OCI-LY7 (cell line): ENCODE results near the gene AIRE. TPM values are rescaled to one million over a fixed set of nuclear protein-coding genes. Genes with fewer than 3 reads are reported as not detected.

ENCODE experiments used
- BruUV-seq: library from RNA; stranded (reverse); fragments of 400-500 nt; replicated peaks from 2 replicates; lab custom pipeline; 2021; lab: Mats Ljungman, UMichigan
- CTCF ChIA-PET: fragments of 300-600 bp; sonication (Branson Sonifier 250); formaldehyde crosslinking; loops from one replicate; lab custom pipeline; 2022; ENCODE audit warnings: antibody characterized with exemption; ENCODE audit not compliant: unreplicated experiment; lab: Charles Lee
- POLR2A ChIA-PET: fragments of 300-600 bp; sonication (Branson Sonifier 250); formaldehyde crosslinking; loops from one replicate; lab custom pipeline; 2022; ENCODE audit warnings: antibody characterized with exemption; lab: Charles Lee
- DNase-seq: peaks from one replicate; pipeline ENCODE4 v3.0.0-alpha.2; 2015; ENCODE audit warnings: low spot score
- H2AFZ ChIP-seq: fragments of 200-600 bp; sonication (generic), shearing (Covaris generic); 2 replicates; pipeline ENCODE4 v1.6.1; 2014; ENCODE audit warnings: mild to moderate bottlenecking, antibody characterized with exemption, low read length, moderate library complexity
- H3K27ac ChIP-seq: fragments of 200-600 bp; sonication (generic); 2 replicates; pipeline ENCODE4 v1.5.1; 2014; ENCODE audit warnings: mixed run types, low read depth, mild to moderate bottlenecking, moderate library complexity, low read length, inconsistent platforms; ENCODE audit not compliant: poor library complexity, severe bottlenecking
- H3K36me3 ChIP-seq: fragments of 200-600 bp; sonication (generic); 2 replicates; pipeline ENCODE4 v1.6.1; 2014; ENCODE audit warnings: mild to moderate bottlenecking, antibody characterized with exemption, low read length, moderate library complexity, mixed read lengths; ENCODE audit not compliant: insufficient read depth
- H3K4me1 ChIP-seq: fragments of 200-600 bp; sonication (generic); 2 replicates; pipeline ENCODE4 v1.5.1; 2014; ENCODE audit warnings: mild to moderate bottlenecking, low read length; ENCODE audit not compliant: insufficient read depth, poor library complexity, severe bottlenecking
- H3K4me2 ChIP-seq: fragments of 200-600 bp; sonication (generic); 2 replicates; pipeline ENCODE4 v1.6.1; 2014; ENCODE audit warnings: mild to moderate bottlenecking, low read length
- H3K4me3 ChIP-seq: fragments of 200-600 bp; sonication (generic); 2 replicates; pipeline ENCODE4 v1.5.1; 2014; ENCODE audit warnings: mild to moderate bottlenecking, low read depth, low read length; ENCODE audit not compliant: poor library complexity, severe bottlenecking
- H3K79me2 ChIP-seq: fragments of 200-600 bp; sonication (generic); 2 replicates; pipeline ENCODE4 v1.6.1; 2016; ENCODE audit warnings: low read depth, mild to moderate bottlenecking, low read length, moderate library complexity, mixed read lengths; ENCODE audit not compliant: insufficient read depth
- H3K9me2 ChIP-seq: fragments of 200-600 bp; sonication (generic); 2 replicates; pipeline ENCODE4 v1.6.1; 2016; ENCODE audit warnings: mild to moderate bottlenecking, low read length, mixed read lengths; ENCODE audit not compliant: insufficient read depth
- H3K9me3 ChIP-seq: fragments of 200-600 bp; sonication (generic); 2 replicates; pipeline ENCODE4 v1.6.1; 2014; ENCODE audit warnings: mild to moderate bottlenecking, mixed run types, low read length, mixed read lengths
- H4K20me1 ChIP-seq: fragments of 200-600 bp; sonication (generic); 2 replicates; pipeline ENCODE4 v1.6.1; 2014; ENCODE audit warnings: mild to moderate bottlenecking, antibody characterized with exemption, low read length, moderate library complexity, mixed read lengths; ENCODE audit not compliant: insufficient read depth
- CTCF ChIP-seq: fragments of 200-600 bp; sonication (generic); conservative IDR thresholded peaks from 2 replicates; pipeline ENCODE4 v1.5.1; 2014; ENCODE audit warnings: mild to moderate bottlenecking, antibody characterized with exemption, low read length, moderate library complexity, mixed read lengths
- EZH2phosphoT487 ChIP-seq: fragments of 200-600 bp; sonication (generic); IDR thresholded peaks from 2 replicates; pipeline ENCODE4 v1.6.1; 2018; ENCODE audit warnings: low read depth, borderline replicate concordance, mild to moderate bottlenecking, mixed run types, antibody characterized with exemption, low read length, moderate library complexity, mixed read lengths
- intact Hi-C: fragments of 100-400 bp; cut with micrococcal nuclease; formaldehyde crosslinking; loops from one replicate; pipeline ENCODE4 v1.10.0; 2022; ENCODE audit not compliant: unreplicated experiment
- total RNA-seq, 2 experiments: library from RNA; depleted of rRNA in 1 of 2; stranded (reverse); fragments of >200 nt in 1 of 2; shearing (Covaris generic) in 1 of 2; gene quantifications; 2 replicates each; pipeline ENCODE4 v1.2.3, GENCODE V29; 2014 to 2022

The AIRE gene
- total RNA-seq, 2 experiments from 2014 or later: not detected

- Histone ChIP-seq H3K27ac (no peak overlapping the region), H3K4me1 (no peaks in the 10 kb centered on the region), H3K9me2 (no peaks in the 10 kb centered on the region), H3K4me2 (no peak overlapping the region), H3K9me3 (no peaks in the 10 kb centered on the region), H4K20me1 (no peaks in the 10 kb centered on the region), H2AFZ (no peak overlapping the region), H3K36me3 (peaks cover 9% of the 10 kb centered on the region; the same call in 1 of the 2 replicates), H3K79me2 (no peaks in the 10 kb centered on the region), H3K4me3 (no peak overlapping the region)
- no peak for DNase-seq
- POLR2A ChIA-PET: no interaction called here
- CTCF ChIA-PET: no interaction called here
- TF ChIP-seq CTCF (no peak), EZH2phosphoT487 (no peak)
- intact Hi-C loops: no loop called here
- no TSS peak for BruUV-seq
Observed at GRCh38 chr21:44329971-44330681, 44.5 kb downstream of the AIRE start.

GRCh38 chr21:44330698-44331097 lies 45.0 kb downstream of the AIRE start:
- TF ChIP-seq EZH2phosphoT487: no peak
- peak; percentile 33; the same call in 1 of the 2 replicates for TF ChIP-seq CTCF
- H3K4me3 ChIP-seq: no peak overlapping the region
- H4K20me1 ChIP-seq: no peaks in the 10 kb centered on the region
- 0 out of 2 replicates have a peak, but pooled peaks cover 3% of the 10 kb centered on the region for H3K36me3 ChIP-seq
- no peaks in the 10 kb centered on the region for H3K9me2 ChIP-seq
- ChIA-PET POLR2A (no interaction called here), CTCF (no interaction called here)
- DNase-seq: no peak
- H3K9me3 ChIP-seq: no peaks in the 10 kb centered on the region
- no TSS peak for BruUV-seq
- intact Hi-C loops: no loop called here
- H3K4me2 ChIP-seq: no peak overlapping the region
- H3K79me2 ChIP-seq: no peaks in the 10 kb centered on the region
- no peak overlapping the region for H2AFZ ChIP-seq
- no peak overlapping the region for H3K27ac ChIP-seq
- H3K4me1 ChIP-seq: no peaks in the 10 kb centered on the region

DNA sequence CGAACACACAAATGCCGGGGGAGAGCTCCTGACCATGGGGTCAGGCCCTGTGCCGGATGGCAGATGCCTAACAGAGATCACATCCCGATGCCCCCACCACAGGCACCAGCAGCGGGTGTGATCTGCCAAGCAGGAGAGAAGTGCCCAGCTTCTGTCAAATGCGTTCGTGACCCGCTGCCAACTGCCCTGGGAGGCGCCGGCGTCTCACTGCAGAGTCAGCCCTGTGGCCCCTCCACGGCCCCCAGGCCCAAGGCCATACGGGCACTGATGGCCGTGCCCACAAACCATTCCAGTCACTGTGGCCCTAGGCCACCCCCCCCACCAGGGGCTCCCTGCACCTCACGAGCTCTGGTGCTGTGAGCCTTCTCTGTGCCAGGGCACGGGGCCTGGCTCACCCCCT lies 45.5 kb downstream of the AIRE start:
- CTCF ChIA-PET: no interaction called here
- intact Hi-C loops: no loop called here

More for the DNA sequence above, 45.5 kb downstream of the AIRE start:
- no TSS peak for BruUV-seq
- POLR2A ChIA-PET: no interaction called here
- Histone ChIP-seq H3K9me2 (no peaks in the 10 kb centered on the region), H3K4me2 (no peak overlapping the region), H3K36me3 (no peaks in the 10 kb centered on the region; the same call in 1 of the 2 replicates), H4K20me1 (no peaks in the 10 kb centered on the region), H3K4me1 (no peaks in the 10 kb centered on the region), H3K27ac (no peak overlapping the region), H2AFZ (no peak overlapping the region), H3K9me3 (no peaks in the 10 kb centered on the region), H3K79me2 (no peaks in the 10 kb centered on the region), H3K4me3 (no peak overlapping the region)
- no peak for TF ChIP-seq EZH2phosphoT487
- no peak for TF ChIP-seq CTCF
- DNase-seq: no peak
